ENCODE measurements around the gene GPC5.
"Not testable (repeated sequence)": the region's sequence is repeated elsewhere in the genome, so short reads cannot be mapped to it uniquely, and the experiment has no call there.

Gene GPC5

GRCh38 chr13:92538164-92538563 is 1139.7 kb downstream of the GPC5 start:
- Mint-ChIP-seq H3K4me1 (no peaks in the 10 kb centered on the region), H3K27me3 (no peaks in the 10 kb centered on the region), H3K9me3 (peaks cover 2% of the 10 kb centered on the region), H3K36me3 (no peaks in the 10 kb centered on the region), H3K27ac (no peak overlapping the region), H3K4me3 (no peak overlapping the region)
- DNase-seq, result no peak
- CTCF ChIA-PET, result no interaction called here

- H3K36me3 Mint-ChIP-seq, H3K9me3 Mint-ChIP-seq, H3K27ac Mint-ChIP-seq, H3K4me3 Mint-ChIP-seq, H3K27me3 Mint-ChIP-seq, H3K4me1 Mint-ChIP-seq, DNase-seq, CTCF ChIA-PET: not testable (repeated sequence)
These were observed 1140.7 kb downstream of the GPC5 start for GRCh38 chr13:92539148-92539547.

GRCh38 chr13:92547266-92547665 is 1148.8 kb downstream of the GPC5 start:
- no peaks in the 10 kb centered on the region for H3K27me3 Mint-ChIP-seq
- H3K4me1 Mint-ChIP-seq, result no peaks in the 10 kb centered on the region
- H3K9me3 Mint-ChIP-seq, result peaks cover 2% of the 10 kb centered on the region
- no peak for DNase-seq
- H3K27ac Mint-ChIP-seq, result no peak overlapping the region
- CTCF ChIA-PET, result no interaction called here
- H3K36me3 Mint-ChIP-seq, result no peaks in the 10 kb centered on the region
- H3K4me3 Mint-ChIP-seq, result no peak overlapping the region

- CTCF ChIA-PET, result no interaction called here
- Mint-ChIP-seq H3K4me1 (no peaks in the 10 kb centered on the region), H3K9me3 (peaks cover 2% of the 10 kb centered on the region), H3K36me3 (no peaks in the 10 kb centered on the region), H3K27me3 (no peaks in the 10 kb centered on the region), H3K27ac (no peak overlapping the region), H3K4me3 (no peak overlapping the region)
- DNase-seq, result no peak
These were observed 1150.9 kb downstream of the GPC5 start for GRCh38 chr13:92549276-92549675.

- DNase-seq, result no peak
- Mint-ChIP-seq H3K4me3 (no peak overlapping the region), H3K27ac (no peak overlapping the region), H3K27me3 (no peaks in the 10 kb centered on the region), H3K4me1 (no peaks in the 10 kb centered on the region), H3K9me3 (no peaks in the 10 kb centered on the region), H3K36me3 (no peaks in the 10 kb centered on the region)
- CTCF ChIA-PET, result no interaction called here
These were observed 1155.2 kb downstream of the GPC5 start for GRCh38 chr13:92553470-92554114.

GRCh38 chr13:92560883-92561282 is 1162.5 kb downstream of the GPC5 start:
- no peak for DNase-seq
- H3K27me3 Mint-ChIP-seq, result no peaks in the 10 kb centered on the region
- no peaks in the 10 kb centered on the region for H3K36me3 Mint-ChIP-seq
- H3K4me1 Mint-ChIP-seq, result no peaks in the 10 kb centered on the region
- H3K27ac Mint-ChIP-seq, result no peak overlapping the region
- no peak overlapping the region for H3K4me3 Mint-ChIP-seq
- no peaks in the 10 kb centered on the region for H3K9me3 Mint-ChIP-seq
- CTCF ChIA-PET, result no interaction called here

- Mint-ChIP-seq H3K27ac (no peak overlapping the region), H3K9me3 (no peaks in the 10 kb centered on the region), H3K4me3 (no peak overlapping the region), H3K4me1 (no peaks in the 10 kb centered on the region), H3K36me3 (no peaks in the 10 kb centered on the region), H3K27me3 (no peaks in the 10 kb centered on the region)
- no peak for DNase-seq
- CTCF ChIA-PET, result no interaction called here
These were observed 1166.5 kb downstream of the GPC5 start for GRCh38 chr13:92564942-92565341.

GRCh38 chr13:92566767-92567166 is 1168.3 kb downstream of the GPC5 start:
- Mint-ChIP-seq H3K27ac (no peak overlapping the region), H3K27me3 (no peaks in the 10 kb centered on the region), H3K36me3 (no peaks in the 10 kb centered on the region), H3K4me3 (no peak overlapping the region), H3K4me1 (no peaks in the 10 kb centered on the region), H3K9me3 (no peaks in the 10 kb centered on the region)
- CTCF ChIA-PET, result no interaction called here
- no peak for DNase-seq

- DNase-seq, result no peak
- Mint-ChIP-seq H3K36me3 (no peaks in the 10 kb centered on the region), H3K27ac (no peak overlapping the region), H3K4me1 (no peaks in the 10 kb centered on the region), H3K4me3 (no peak overlapping the region), H3K27me3 (no peaks in the 10 kb centered on the region), H3K9me3 (no peaks in the 10 kb centered on the region)
- CTCF ChIA-PET, result no interaction called here
These were observed 1173.8 kb downstream of the GPC5 start for GRCh38 chr13:92572190-92572589.

- H3K4me3 Mint-ChIP-seq, result no peak overlapping the region
- no peaks in the 10 kb centered on the region for H3K27me3 Mint-ChIP-seq
- DNase-seq, result no peak
- no peak overlapping the region for H3K27ac Mint-ChIP-seq
- H3K4me1 Mint-ChIP-seq, result no peaks in the 10 kb centered on the region
- H3K36me3 Mint-ChIP-seq, result no peaks in the 10 kb centered on the region
- peaks cover 2% of the 10 kb centered on the region for H3K9me3 Mint-ChIP-seq
- CTCF ChIA-PET, result no interaction called here
These were observed 1175.1 kb downstream of the GPC5 start for GRCh38 chr13:92573467-92574057.

- CTCF ChIA-PET, result no interaction called here
- Mint-ChIP-seq H3K36me3 (no peaks in the 10 kb centered on the region), H3K4me3 (no peak overlapping the region), H3K27ac (no peak overlapping the region), H3K4me1 (no peaks in the 10 kb centered on the region), H3K27me3 (no peaks in the 10 kb centered on the region), H3K9me3 (peaks cover 2% of the 10 kb centered on the region)
- DNase-seq, result no peak
These were observed 1176.1 kb downstream of the GPC5 start for GRCh38 chr13:92574499-92574898.

- H3K4me3 Mint-ChIP-seq, result no peak overlapping the region
- no peaks in the 10 kb centered on the region for H3K27me3 Mint-ChIP-seq
- H3K4me1 Mint-ChIP-seq, result no peaks in the 10 kb centered on the region
- H3K36me3 Mint-ChIP-seq, result no peaks in the 10 kb centered on the region
- H3K27ac Mint-ChIP-seq, result no peak overlapping the region
- CTCF ChIA-PET, result no interaction called here
- no peak for DNase-seq
- peaks cover 2% of the 10 kb centered on the region for H3K9me3 Mint-ChIP-seq
These were observed 1177.4 kb downstream of the GPC5 start for GRCh38 chr13:92575777-92576176.

- Mint-ChIP-seq H3K4me1 (no peaks in the 10 kb centered on the region), H3K27me3 (no peaks in the 10 kb centered on the region), H3K27ac (no peak overlapping the region), H3K9me3 (peaks cover 2% of the 10 kb centered on the region), H3K4me3 (no peak overlapping the region), H3K36me3 (no peaks in the 10 kb centered on the region)
- CTCF ChIA-PET, result no interaction called here
- no peak for DNase-seq
These were observed 1179.9 kb downstream of the GPC5 start for GRCh38 chr13:92578358-92578757.

- DNase-seq, result no peak
- H3K4me1 Mint-ChIP-seq, result no peaks in the 10 kb centered on the region
- CTCF ChIA-PET, result no interaction called here
- no peak overlapping the region for H3K4me3 Mint-ChIP-seq
- no peak overlapping the region for H3K27ac Mint-ChIP-seq
- no peaks in the 10 kb centered on the region for H3K36me3 Mint-ChIP-seq
- H3K27me3 Mint-ChIP-seq, result no peaks in the 10 kb centered on the region
- H3K9me3 Mint-ChIP-seq, result peaks cover 8% of the 10 kb centered on the region
These were observed 1191.5 kb downstream of the GPC5 start for GRCh38 chr13:92589955-92590354.

GRCh38 chr13:92590503-92590908 is 1192.1 kb downstream of the GPC5 start:
- Mint-ChIP-seq H3K27ac (no peak overlapping the region), H3K4me1 (no peaks in the 10 kb centered on the region), H3K4me3 (no peak overlapping the region), H3K27me3 (no peaks in the 10 kb centered on the region), H3K9me3 (peaks cover 7% of the 10 kb centered on the region), H3K36me3 (no peaks in the 10 kb centered on the region)
- CTCF ChIA-PET, result no interaction called here
- DNase-seq, result no peak

GRCh38 chr13:92591117-92591516 is 1192.7 kb downstream of the GPC5 start:
- Mint-ChIP-seq H3K36me3 (no peaks in the 10 kb centered on the region), H3K4me3 (no peak overlapping the region), H3K27me3 (no peaks in the 10 kb centered on the region), H3K4me1 (no peaks in the 10 kb centered on the region), H3K27ac (no peak overlapping the region), H3K9me3 (peaks cover 6% of the 10 kb centered on the region)
- CTCF ChIA-PET, result no interaction called here
- DNase-seq, result no peak
